ENCODE results near the gene ATP2B3.

The ATP2B3 gene

DNA sequence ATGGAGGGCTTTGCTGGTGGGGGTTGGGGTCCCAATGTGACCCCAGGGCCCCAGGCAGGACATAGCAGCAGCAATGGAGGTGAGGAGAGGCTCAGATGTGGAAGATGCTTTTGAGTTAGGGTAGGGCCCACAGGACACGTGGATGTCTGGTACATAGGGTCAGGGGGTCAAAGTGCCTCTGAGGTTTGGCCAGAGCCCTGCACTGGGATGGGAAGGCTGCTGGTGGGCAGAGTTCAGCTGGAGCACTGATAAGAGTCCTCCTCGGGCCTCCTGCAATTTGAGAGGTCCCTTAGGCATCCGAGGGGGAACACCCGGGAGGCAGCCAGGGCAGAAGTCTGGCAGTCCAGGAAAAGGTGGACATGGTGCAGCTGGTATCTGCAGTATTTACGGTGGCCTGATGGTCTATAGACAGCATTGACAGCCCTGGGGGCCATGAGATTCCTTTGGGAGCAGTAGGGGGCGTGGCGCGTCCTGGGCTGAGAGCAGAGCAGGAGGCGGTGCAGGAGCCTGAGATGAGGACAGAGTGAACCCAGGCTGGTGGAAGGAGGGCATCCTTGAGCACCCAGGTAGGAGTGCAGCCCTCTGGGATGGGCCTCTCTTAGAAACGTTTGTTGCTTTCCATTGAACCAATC, 58.9 kb downstream of the ATP2B3 start:
- no peak for DNase-seq

DNA sequence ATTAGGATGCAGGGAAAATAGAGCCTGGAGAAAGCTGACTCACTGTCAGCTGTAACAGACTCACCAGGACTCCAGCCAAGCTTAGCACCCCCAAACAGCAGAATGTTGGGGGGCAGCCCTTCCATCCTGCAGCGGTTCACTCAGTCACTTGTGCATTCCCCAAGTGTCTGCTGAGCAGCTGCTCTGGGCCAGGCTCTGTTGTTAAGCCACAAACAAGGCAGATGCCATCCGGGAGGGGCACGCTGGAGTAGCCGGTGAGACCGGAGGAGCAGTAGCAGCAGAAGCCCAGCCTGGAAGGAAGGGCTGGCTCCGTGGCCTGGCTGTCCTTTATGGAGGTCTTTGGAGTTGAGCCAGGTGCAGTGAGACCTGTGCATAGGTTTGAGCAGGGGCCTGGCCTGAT, 59.5 kb downstream of the ATP2B3 start:
- DNase-seq = no peak

DNA sequence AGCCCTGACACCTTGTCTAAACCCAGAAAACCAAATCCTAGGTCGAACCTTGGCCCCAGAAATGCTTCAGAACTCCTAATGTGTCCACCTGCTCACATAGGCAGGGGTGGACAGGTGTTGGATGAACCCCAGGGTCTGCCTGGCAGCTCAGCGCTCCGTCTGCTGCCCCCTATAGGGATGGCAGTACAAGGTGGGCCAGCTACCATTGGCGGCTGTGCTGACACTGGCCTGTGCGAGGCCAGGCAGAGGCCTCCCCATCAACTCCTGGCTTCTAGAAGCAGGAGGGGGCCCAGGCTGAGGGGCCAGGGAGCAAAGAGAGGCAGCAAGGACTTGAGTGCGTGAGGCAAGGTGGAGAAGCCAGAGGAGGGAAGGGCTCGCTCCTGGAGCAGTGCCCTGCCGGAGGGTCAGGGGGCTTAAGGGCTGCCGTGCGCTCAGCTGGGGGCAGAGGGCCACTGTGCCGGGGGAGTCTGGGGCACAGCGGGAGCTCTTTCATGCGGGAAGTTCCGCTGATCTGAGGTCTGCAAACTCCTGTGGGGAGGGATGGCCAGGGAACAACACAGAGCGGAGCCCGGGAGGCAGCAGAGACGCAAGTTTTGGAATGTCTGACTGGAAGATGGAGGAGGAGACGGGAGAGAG, 60.9 kb downstream of the ATP2B3 start:
- DNase-seq = no peak

DNA sequence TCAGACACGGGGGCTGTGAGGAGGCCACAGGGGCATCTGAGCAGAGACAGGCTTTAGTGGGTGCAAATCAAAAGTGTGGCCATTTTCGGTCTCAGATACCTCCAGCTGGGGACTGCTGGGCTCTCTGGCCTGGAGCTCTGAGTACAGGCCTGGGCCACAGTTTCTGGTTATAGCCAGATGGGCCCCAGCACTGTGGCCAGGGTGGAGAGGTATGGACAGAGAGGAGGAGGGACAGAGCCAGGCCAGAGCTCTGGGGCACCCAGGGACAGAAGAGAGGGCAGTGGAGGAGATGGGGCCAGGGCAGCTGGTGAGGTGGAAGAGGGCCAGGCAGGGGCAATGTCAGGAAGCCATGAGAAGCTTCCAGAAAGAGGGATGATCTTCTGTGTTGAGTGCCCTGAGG, 61.4 kb downstream of the ATP2B3 start:
- DNase-seq = no peak

DNA sequence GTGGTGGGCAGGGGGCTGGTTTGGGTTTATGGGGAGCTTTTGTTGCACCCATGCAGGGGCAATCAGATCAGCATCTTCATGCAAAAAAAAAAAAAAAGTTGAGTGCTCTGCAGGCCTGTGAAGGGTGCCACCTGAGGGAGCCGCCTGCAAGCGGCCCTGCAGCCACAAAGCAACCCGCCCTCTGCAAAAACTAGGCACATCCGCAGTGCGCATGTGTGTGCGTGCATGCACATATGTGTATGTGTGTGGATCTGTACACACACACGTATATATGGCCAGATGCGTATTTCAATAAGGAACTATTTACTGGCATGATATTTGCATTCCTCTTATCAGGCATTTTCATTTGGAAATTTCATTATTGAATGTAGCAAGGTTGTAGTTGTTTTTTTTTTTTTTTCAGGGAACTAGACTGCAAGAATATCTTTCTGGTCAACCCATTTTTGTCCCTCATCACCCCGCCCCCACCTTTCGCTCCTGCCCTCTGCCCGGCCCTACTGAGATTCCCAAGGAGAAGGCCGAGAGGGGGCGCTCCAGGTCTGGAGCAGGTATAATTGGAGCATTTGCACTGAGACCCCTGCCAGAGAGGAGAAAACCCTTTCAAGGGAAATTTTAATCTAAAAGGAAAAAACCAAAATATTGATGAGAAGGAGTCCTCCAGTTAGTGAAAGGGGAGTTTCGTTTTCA, 63.4 kb downstream of the ATP2B3 start:
- DNase-seq = no peak

DNA sequence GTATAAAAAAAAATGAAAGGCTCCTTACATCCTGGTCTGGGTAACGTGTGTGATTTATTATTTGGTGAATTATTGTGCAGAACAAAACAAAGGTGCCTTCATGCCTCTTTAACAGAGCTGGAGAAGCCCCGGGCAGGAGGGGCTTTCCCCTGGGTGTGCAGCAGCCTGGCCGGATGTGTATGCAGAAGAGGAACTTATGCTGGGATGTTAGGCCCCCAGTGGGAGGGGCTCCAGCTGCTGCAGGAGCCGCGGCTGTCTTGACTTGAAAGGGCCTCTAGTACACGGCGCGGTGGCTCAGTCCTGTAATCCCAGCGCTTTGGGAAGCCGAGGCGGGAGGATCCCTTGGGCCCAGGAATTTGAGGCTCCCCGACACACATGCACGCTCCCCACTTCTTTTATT, 65.5 kb downstream of the ATP2B3 start:
- peak; percentile 72 for DNase-seq

DNA sequence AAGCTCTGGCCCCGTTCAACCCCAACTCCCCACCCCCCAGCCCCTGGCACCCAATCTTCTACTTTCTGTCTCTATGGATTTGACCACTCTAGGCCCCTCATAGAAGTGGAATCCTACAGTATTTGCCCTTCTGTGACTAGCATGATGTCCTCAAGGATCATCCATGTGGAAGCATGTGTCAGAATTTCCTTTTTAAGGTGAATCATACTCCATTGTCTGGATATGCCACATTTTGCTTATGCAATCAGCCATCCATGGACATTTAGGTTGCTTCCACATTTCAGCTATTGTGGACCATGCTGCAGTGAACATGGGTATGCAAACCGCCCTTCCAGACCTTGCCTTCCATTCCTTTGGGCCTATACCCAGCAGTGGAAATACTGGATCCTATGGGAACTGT, 66.0 kb downstream of the ATP2B3 start:
- no peak for DNase-seq

DNA sequence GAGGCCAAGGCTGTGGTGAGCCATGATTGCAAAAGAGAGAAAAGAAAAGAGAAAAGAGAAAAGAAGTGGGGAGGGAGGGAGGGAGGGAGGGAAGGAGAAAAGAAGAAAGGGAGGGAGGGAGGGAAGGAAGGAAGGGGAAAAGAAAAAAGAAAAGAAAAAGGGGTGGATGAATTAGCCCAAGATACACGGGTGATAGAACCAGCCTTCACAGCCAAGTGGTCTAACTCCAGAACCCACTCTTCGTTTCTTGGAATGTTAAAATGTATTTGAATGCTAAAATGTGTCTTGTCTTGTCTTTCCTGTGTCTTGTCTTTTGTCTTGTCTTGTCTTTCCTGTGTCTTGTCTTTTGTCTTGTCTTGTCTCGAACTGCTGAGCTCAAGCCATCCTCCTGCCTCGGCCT, 68.4 kb downstream of the ATP2B3 start:
- no peak for DNase-seq

DNA sequence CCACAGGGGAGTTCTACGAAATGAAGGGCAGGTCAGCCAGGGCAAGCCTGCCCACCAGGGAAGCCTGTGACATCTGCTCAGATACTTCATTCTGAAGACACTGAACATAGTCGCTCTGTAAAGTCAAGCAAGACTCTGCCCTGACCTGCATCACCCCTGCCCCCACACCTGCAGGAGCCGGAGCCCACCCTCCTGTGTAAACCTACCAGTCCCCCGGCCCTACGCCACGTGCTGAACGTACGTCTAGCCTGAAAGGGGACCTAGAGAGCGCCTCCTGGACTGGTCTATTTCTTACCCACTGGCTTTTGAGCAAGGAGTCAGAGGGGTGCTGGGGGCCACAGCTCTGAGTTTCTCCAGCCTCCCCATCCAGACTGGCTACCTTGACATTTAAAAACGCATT, 69.9 kb downstream of the ATP2B3 start:
- no peak for DNase-seq

DNA sequence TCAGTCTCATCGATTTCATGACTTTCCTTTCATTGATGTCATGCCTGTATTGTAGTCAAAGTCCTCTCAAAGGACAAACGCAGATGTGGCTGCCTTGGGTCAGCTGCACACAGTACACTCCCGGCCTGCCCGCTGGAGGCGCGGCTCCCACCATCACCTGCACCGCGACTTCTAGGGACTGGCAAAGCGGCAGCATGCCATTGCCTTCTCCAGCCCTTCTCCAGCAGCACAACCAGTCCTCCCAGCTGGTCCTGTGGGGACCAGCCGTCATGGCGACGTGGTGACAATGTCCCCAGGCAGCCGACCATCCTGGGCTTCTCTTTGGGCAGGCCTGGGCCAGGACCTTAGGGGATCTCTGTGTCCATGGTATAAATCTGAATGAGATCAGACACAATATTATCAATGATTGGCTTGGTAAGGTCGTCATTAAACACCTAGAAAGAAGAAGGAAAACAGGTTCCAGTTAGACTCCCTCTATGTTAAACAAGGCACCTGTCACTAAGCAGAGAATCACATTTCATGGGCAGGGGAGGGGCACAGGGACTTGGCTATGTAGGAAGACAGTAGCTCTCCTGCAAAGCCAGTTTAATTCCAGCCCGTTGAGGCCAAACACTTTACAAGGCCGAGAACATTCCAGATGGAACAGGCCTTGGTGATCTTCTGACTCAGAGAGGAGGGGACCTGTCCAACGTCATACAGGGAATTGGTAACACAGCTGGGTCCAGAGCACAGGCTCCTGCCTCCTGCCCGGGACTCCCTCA, 70.8 kb downstream of the ATP2B3 start:
- no peak for DNase-seq

DNA sequence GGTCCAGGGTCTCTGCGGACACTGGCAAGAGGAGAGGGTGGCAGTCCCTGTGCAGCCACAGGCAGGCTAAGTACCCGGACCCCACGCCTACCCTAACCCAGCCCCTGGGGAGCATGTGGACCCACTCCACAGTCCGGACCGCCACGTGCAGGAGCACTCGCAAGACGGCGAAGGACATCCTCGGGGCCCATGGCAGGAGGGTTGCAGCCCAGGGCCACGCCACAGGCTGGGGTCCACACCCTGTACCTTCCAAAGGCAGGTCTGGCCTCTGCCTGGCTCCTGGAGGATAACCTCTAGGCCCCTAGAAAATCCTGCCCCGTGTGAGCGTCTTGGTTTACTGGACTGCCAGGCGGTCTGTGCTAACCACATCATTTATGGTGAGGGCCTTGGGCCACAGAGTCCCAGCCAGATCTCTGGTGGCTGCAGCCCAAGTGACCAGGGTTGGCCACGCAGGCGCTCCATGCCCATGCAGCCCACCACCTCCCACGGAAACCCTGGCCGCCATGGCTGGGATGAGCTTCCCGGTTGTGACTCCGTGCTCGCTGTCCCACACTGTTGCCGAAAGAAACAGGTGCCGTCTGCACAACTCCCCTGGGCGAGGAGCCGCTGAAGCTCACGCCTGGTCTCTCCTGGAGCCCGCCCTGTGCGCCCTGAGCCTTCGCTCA, 71.5 kb downstream of the ATP2B3 start:
- no peak for DNase-seq

DNA sequence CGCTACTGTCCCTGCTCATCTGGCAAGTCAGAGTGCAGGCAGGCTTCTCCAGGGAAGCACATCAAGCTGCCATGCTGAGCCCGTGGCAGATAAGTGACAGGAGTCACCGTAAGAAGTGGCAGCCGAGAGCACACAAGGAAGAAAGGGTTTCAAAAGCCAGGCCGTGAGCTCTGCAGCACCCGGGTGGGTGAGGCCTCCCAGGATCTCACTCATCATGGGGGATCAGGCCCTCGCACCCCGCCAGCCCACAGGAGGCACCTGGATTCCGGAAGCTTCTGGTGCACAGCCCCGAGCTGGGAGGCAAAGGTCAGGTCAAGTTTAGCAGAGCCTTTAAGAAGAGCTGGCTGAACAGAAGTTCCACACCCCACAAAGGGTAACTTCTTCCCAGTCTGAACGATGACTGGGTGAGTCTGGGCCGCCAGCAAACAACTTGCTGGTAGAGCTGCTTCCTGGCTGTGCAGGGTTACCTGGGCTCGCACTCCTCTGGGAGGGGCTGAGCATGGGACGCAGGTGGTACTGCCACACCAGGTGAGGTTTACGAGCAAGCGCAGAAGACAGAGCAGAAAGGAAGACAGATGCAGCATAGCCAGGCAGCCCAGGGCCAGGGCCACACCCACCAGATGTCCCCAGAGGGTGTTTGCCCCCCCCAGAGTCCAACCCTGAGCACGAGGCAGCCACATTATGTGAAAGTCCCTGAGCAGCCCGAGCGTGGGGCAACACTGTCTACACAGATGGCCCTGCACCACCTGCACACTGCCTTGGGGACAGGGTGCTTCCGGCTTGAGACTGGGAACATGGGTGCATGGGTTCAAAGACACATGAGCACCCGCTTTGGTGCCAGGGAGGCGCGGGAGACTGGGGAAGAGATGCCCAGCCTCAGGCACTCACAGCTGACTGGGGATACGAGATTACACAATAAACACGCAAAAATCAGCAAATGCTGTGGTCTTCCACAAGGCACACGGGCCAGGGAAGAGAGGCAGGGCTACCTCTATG, 73.8 kb downstream of the ATP2B3 start:
- peak; percentile 40 for DNase-seq

DNA sequence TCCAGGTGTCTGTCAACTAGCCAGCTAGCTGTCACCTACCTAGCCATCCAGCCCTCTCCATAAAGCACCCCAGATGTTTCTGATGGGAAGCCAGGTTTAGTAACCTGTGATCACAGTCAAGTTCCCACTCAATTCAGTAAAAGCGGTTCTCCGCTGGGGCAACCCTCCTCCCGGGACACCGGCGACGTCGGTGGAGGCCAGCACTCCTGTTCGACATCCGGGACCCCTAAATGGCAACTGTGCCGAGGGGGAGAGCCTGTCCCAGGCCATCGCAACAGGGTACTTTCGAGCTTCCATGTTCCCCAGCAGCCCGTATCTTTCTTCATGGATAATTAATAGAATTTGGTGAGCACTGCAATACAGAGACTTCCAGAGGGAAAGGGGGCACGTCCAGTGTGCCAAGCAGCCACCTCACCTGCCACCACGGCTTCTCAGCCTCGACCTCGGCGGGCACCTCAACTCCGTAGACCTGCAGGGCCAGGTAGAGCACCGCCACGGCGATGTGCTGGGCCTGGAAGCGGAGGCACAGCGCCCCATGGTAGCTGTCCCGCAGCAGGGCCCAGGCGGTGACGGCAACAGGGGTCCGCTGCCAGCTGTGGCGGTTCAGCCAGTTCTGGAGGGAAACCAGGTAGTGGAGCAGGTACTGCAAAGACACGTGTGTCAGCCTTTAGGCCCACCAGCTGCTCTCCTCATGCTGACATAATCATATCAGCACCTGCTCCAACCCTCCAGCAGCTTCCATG, 74.8 kb downstream of the ATP2B3 start:
- DNase-seq = no peak

DNA sequence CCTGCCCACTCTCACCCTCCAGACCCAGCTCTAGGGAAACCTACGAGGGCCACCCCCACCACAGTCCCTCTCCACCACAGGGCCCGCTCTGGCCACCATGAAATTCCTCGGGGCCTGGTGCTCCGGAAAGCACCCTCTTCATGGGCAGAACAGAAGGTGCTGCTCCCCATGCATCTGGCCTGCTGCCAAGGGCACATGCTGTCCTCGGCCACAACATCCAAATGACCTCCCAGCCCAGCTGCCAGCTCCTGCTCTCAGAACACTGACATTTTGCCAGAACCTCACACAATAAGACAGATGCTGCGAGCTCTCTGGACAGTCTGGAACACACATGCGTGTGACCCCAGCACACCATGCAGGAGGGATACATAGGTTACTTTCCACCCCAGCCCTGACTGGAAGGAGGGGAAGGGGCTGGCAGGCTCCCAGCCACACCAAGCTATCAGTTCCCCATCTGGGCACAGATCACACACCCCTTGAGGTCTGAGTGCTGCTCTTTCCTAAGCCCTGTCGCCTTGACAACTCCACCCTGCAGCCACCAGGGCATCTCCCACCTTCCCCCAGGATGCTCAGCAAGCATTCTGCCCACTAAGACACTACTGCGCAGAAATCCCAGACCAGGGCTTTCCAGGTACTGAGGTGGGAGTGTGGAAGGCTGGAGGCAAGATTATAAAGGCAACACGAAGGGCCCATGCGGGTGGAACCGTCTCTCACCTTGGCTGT, 75.7 kb downstream of the ATP2B3 start:
- DNase-seq = no peak

DNA sequence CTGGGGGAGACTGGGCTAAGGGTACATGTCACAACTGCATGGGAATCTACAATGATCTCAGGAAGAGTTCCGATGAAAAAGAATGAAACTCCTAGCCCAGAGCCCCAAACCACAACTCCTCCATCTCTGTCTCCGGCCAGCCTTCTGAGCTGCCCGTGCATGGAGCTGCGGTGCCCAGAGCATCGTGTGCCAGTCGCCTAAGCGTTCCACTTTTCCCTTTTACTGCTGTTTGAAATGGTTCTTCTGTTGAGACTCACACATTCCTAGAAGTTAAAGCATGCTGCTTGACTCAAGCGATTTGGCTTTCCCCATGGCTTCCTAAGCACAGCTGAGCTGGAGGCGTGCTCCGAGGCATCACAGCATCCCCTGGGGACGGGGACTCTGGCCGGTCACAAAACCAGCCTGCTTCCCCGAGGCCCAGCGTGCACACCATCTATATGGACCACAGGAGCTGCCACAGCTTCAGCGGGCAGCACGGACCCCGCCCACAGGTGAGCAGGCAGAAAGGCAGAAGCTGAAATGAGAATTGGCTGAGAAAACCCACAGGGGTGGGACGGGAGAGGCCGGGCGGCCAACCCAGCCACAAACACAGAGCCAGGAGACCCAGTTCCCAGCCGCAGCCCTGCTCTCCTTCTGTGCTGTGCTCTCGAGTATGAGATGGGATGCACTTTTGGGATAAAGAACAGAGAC, 76.5 kb downstream of the ATP2B3 start:
- DNase-seq = no peak

DNA sequence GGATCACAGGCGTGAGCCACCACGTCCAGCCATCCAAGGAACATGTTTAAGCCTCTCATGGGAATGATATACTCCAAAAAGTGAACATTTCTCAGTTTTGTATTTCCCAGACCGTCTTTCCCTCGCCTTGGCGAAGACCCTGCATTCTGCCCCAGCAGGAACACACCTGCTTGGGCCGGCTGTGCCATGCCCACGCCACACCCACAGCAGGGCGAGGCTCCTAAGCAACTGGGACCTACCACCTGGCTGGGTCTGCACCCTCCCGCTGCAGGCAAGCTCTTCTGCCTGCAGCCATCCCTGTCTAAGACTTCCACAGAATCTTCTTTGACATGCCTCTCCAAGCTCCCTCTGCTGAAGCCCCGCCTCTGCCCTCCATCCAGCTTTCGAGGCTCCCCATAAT, 77.9 kb downstream of the ATP2B3 start:
- DNase-seq = no peak

DNA sequence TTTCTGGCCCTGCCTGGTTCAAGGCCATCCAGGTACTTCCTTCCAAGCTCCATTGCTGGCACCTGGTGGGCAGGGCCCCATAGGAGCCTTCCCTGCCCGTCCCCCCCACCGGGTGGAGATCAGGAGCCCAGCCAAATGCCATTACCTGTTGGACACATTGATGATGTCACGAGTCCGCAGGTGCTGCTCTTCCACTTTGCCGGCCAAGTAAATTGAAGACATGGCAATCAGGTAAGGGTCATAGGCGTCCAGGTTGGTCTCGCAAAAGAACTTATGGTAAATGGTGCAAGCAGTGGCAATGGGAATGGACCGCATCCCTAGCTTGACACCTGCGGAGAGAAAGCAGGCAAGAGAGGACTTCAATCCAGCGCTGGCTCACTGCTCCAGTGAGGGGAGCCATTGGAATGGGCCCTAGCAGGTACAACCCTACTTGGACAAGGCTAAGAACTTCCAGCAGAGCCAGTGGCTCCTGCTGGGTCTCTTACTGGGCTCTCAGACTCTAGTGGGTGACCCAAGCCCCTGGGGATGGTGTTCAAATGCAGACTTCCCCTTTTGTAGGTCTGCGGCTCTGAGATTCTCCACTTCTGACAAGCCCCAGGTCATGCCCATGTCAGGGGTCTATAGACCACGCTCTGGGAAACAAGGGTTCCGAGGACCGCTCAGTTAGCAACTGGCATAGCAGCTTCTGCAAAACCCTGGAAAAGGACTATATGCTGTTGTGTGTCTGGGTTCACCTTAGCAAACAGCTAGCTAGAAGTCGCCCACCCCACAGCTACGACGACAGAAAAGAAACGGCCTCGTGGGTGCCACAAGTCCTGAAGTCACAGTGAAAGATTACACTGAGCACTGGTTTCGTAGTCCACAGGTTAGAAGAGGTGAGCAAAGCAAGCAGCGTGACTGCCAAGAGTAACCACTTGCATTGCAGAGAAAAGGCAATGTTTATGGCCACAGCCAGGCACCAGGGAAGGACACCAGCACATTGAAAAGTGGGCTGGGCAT, 78.7 kb downstream of the ATP2B3 start:
- no peak for DNase-seq

DNA sequence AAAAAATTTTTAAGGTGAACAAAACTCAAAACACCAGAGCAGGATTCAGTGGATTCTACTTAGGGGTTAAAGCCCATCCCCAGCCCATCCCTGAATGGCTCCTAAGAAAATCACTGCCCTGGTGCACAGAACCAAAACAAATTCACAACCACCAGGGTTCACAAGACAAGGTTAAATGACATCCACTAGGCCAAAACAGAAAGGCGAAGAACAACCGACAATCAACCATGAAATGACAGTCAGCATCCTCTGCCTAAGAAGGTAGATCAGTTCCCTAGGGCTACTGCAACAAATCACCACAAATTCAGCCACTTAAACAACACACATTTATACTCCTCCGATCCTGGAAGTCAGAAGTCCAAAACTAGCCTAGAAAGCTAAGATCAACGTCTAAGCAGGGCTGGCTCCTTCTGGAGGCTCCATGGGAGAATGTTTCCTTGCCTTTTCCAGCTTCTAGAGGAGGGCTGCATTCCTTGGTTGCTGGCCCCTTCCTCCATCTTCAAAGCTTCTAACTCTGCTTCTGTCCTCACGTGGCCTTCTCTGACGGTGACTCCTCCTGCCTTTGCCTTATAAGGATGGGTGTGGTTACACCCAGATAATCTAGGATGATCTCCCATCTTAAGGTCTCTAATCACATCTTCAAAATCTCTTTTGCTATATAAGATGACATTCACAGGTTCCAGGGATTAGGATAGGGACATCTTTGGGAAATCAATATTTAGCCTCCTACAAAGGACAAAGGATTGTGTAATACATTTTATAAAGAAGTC, 79.7 kb downstream of the ATP2B3 start:
- DNase-seq = no peak
